ENCODE measurements around the gene FBXL4.

Gene FBXL4

DNA sequence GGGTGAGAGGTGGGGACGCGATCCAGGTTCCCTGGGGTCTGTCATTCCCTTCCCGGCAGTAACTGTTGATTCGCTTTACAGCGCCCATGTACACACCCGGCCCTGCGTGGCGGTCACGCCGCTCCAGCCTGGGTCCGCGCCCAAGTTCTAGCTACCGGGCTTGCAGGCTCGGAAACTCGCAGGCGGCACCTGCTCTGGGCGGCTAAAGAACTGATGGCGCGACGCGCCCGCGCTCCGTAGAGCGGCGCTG, 114.8 kb downstream of the FBXL4 start:
- H3K9ac ChIP-seq (ENCODE audit: low read length), result peak overlapping the region; percentile 51

GRCh38 chr6:98832284-98833056, 115.3 kb downstream of the FBXL4 start:
- DNase-seq, result peak; percentile 67
- no peak overlapping the region for H3K27ac ChIP-seq (ENCODE audit: low read length, poor library complexity, severe bottlenecking)

More for the DNA sequence above, 114.8 kb downstream of the FBXL4 start:
- Histone ChIP-seq H3K27me3 (ENCODE audit: control insufficient read depth in 1 of 2, insufficient read depth in 1 of 2, low read length in 2 of 2) (peaks cover 82 to 86% of the 10 kb centered on the region in 2 experiments), H4K91ac (ENCODE audit: low read length) (no peak overlapping the region), H3K23ac (ENCODE audit: low read length in 2 of 2) (no peak overlapping the region), H3K14ac (ENCODE audit: low read length in 2 of 2) (no peak overlapping the region), H3K18ac (ENCODE audit: low read depth in 1 of 2, low read length in 2 of 2) (no peak overlapping the region), H4K8ac (ENCODE audit: low read length) (no peak overlapping the region), H2BK12ac (ENCODE audit: low read length in 2 of 2) (no peak overlapping the region), H3K9me3 (ENCODE audit: control insufficient read depth, low read length) (no peaks in the 10 kb centered on the region), H2BK120ac (ENCODE audit: low read depth, low read length) (no peak overlapping the region), H3K36me3 (ENCODE audit: control insufficient read depth in 1 of 2, insufficient read depth in 2 of 2, low read depth in 1 of 2, low read length in 2 of 2) (no peaks in the 10 kb centered on the region), H3K4ac (ENCODE audit: low read depth in 1 of 2, low read length in 2 of 2) (no peak overlapping the region), H3K4me1 (ENCODE audit: control insufficient read depth, insufficient read depth, low read depth, low read length) (peaks cover 46% of the 10 kb centered on the region), H3K4me2 (ENCODE audit: low read length, poor library complexity, severe bottlenecking) (peak overlapping the region; percentile 97), H3K27ac (ENCODE audit: low read length, poor library complexity, severe bottlenecking) (no peak overlapping the region), H3K4me3 (ENCODE audit: insufficient read depth in 1 of 2, low read depth in 1 of 2, low read length in 2 of 2) (peak overlapping the region; percentile 37 to 75), H2AFZ (ENCODE audit: low read depth, low read length) (no peak overlapping the region), H3K79me1 (replicated peaks; ENCODE audit: low read length, poor library complexity, severe bottlenecking) (no peaks in the 10 kb centered on the region), H2BK5ac (ENCODE audit: low read depth, low read length, poor library complexity, severe bottlenecking) (no peak overlapping the region), H2BK15ac (ENCODE audit: low read depth, poor library complexity, severe bottlenecking) (no peak overlapping the region), H2AK5ac (ENCODE audit: low read length, severe bottlenecking) (no peak overlapping the region)
- 2% methylated on average over 26 of the region's 26 CpGs for WGBS
- no peak for DNase-seq

GRCh38 chr6:98831959-98832283, 115.8 kb downstream of the FBXL4 start:
- Histone ChIP-seq H3K14ac (ENCODE audit: low read length in 2 of 2) (no peak overlapping the region), H3K4ac (ENCODE audit: low read depth in 1 of 2, low read length in 2 of 2) (no peak overlapping the region), H4K91ac (ENCODE audit: low read length) (no peak overlapping the region), H2AK5ac (ENCODE audit: low read length, severe bottlenecking) (no peak overlapping the region), H2BK5ac (ENCODE audit: low read depth, low read length, poor library complexity, severe bottlenecking) (no peak overlapping the region), H3K23ac (ENCODE audit: low read length in 2 of 2) (no peak overlapping the region), H3K4me1 (ENCODE audit: control insufficient read depth, insufficient read depth, low read depth, low read length) (peaks cover 54% of the 10 kb centered on the region), H3K9ac (ENCODE audit: low read length) (peak overlapping the region; percentile 51), H2BK15ac (ENCODE audit: low read depth, poor library complexity, severe bottlenecking) (no peak overlapping the region), H3K9me3 (ENCODE audit: control insufficient read depth, low read length) (no peaks in the 10 kb centered on the region), H2BK120ac (ENCODE audit: low read depth, low read length) (no peak overlapping the region), H2AFZ (ENCODE audit: low read depth, low read length) (no peak overlapping the region), H4K8ac (ENCODE audit: low read length) (no peak overlapping the region), H3K18ac (ENCODE audit: low read depth in 1 of 2, low read length in 2 of 2) (no peak overlapping the region), H3K4me2 (ENCODE audit: low read length, poor library complexity, severe bottlenecking) (no peak overlapping the region), H3K27me3 (ENCODE audit: control insufficient read depth in 1 of 2, insufficient read depth in 1 of 2, low read length in 2 of 2) (peaks cover 82 to 88% of the 10 kb centered on the region in 2 experiments), H3K79me1 (replicated peaks; ENCODE audit: low read length, poor library complexity, severe bottlenecking) (no peaks in the 10 kb centered on the region), H3K4me3 (ENCODE audit: insufficient read depth in 1 of 2, low read depth in 1 of 2, low read length in 2 of 2) (peak overlapping the region in 1 of 2 experiments; percentile 75), H3K36me3 (ENCODE audit: control insufficient read depth in 1 of 2, insufficient read depth in 2 of 2, low read depth in 1 of 2, low read length in 2 of 2) (no peaks in the 10 kb centered on the region), H3K27ac (ENCODE audit: low read length, poor library complexity, severe bottlenecking) (no peak overlapping the region), H2BK12ac (ENCODE audit: low read length in 2 of 2) (no peak overlapping the region)
- WGBS, result 4% methylated on average over 6 of the region's 11 CpGs
- DNase-seq, result no peak

More at GRCh38 chr6:98832284-98833056, 115.3 kb downstream of the FBXL4 start:
- Histone ChIP-seq H3K4ac (ENCODE audit: low read depth in 1 of 2, low read length in 2 of 2) (no peak overlapping the region), H3K4me1 (ENCODE audit: control insufficient read depth, insufficient read depth, low read depth, low read length) (peaks cover 51% of the 10 kb centered on the region), H2BK15ac (ENCODE audit: low read depth, poor library complexity, severe bottlenecking) (no peak overlapping the region), H3K27me3 (ENCODE audit: control insufficient read depth in 1 of 2, insufficient read depth in 1 of 2, low read length in 2 of 2) (peaks cover 82 to 89% of the 10 kb centered on the region in 2 experiments), H4K91ac (ENCODE audit: low read length) (no peak overlapping the region), H3K23ac (ENCODE audit: low read length in 2 of 2) (no peak overlapping the region), H2AFZ (ENCODE audit: low read depth, low read length) (no peak overlapping the region), H2BK12ac (ENCODE audit: low read length in 2 of 2) (no peak overlapping the region), H2BK120ac (ENCODE audit: low read depth, low read length) (no peak overlapping the region), H4K8ac (ENCODE audit: low read length) (no peak overlapping the region), H2AK5ac (ENCODE audit: low read length, severe bottlenecking) (no peak overlapping the region), H3K4me3 (ENCODE audit: insufficient read depth in 1 of 2, low read depth in 1 of 2, low read length in 2 of 2) (peak overlapping the region; percentile 42 to 75), H3K9ac (ENCODE audit: low read length) (peak overlapping the region; percentile 51), H3K9me3 (ENCODE audit: control insufficient read depth, low read length) (no peaks in the 10 kb centered on the region), H2BK5ac (ENCODE audit: low read depth, low read length, poor library complexity, severe bottlenecking) (no peak overlapping the region), H3K18ac (ENCODE audit: low read depth in 1 of 2, low read length in 2 of 2) (no peak overlapping the region), H3K4me2 (ENCODE audit: low read length, poor library complexity, severe bottlenecking) (peak overlapping the region; percentile 97), H3K36me3 (ENCODE audit: control insufficient read depth in 1 of 2, insufficient read depth in 2 of 2, low read depth in 1 of 2, low read length in 2 of 2) (no peaks in the 10 kb centered on the region), H3K14ac (ENCODE audit: low read length in 2 of 2) (no peak overlapping the region), H3K79me1 (replicated peaks; ENCODE audit: low read length, poor library complexity, severe bottlenecking) (no peaks in the 10 kb centered on the region)
- WGBS, result under 1% methylated on average over 59 of the region's 59 CpGs

DNA sequence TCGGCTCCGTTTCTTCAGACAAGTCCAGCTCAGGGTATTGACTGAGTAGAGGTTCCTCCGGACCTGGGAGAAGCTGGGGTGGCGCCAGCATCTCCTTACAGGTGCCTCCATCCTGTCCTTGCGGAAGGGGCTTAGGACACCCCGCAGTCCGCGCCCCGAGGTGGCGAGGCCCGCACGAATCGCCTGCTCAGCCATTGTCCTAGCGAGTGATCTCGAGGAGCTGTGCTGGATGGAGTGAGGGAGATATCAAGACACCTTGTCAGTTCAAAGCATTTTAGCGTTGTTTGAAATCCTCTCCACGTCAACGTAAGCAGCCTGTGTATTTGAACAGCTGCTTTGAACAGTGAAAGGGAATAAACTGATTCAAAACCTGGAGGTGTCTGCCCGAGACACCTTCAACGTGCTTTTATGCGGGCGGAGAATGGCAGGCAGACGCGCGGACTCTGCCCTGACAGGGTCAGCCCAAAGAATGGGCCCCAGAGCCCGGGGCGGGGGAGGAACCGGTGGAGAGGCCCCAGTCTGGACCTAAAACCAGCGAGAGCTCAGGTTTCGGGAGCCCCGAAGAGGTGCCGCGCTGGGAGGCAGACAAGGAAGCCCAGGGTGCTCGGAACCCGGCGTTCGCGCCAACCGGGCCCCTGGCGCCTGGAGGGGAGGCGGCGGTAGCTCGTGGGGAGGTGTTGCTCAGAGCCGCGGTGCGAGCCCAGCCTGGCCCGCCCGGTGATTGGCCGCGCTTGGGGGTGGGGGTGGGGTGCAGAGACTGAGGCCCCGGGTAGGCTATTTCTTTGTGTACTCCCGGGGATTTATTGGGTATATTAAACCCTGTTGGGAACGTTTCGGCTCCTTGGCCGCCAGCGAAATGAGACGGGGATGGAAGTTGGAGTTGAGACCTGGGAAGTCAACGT, 116.4 kb downstream of the FBXL4 start:
- Histone ChIP-seq H3K79me1 (replicated peaks; ENCODE audit: low read length, poor library complexity, severe bottlenecking) (no peaks in the 10 kb centered on the region), H3K14ac (ENCODE audit: low read length in 2 of 2) (no peak overlapping the region), H3K4ac (ENCODE audit: low read depth in 1 of 2, low read length in 2 of 2) (no peak overlapping the region), H2BK15ac (ENCODE audit: low read depth, poor library complexity, severe bottlenecking) (no peak overlapping the region), H2BK5ac (ENCODE audit: low read depth, low read length, poor library complexity, severe bottlenecking) (no peak overlapping the region), H3K9ac (ENCODE audit: low read length) (no peak overlapping the region), H3K4me3 (ENCODE audit: insufficient read depth in 1 of 2, low read depth in 1 of 2, low read length in 2 of 2) (no peak overlapping the region), H4K8ac (ENCODE audit: low read length) (no peak overlapping the region), H3K23ac (ENCODE audit: low read length in 2 of 2) (peak overlapping the region in 1 of 2 experiments; percentile 23), H3K18ac (ENCODE audit: low read depth in 1 of 2, low read length in 2 of 2) (no peak overlapping the region), H2BK12ac (ENCODE audit: low read length in 2 of 2) (no peak overlapping the region), H3K27me3 (ENCODE audit: control insufficient read depth in 1 of 2, insufficient read depth in 1 of 2, low read length in 2 of 2) (peaks cover 82 to 88% of the 10 kb centered on the region in 2 experiments), H4K91ac (ENCODE audit: low read length) (no peak overlapping the region), H3K9me3 (ENCODE audit: control insufficient read depth, low read length) (no peaks in the 10 kb centered on the region), H3K4me1 (ENCODE audit: control insufficient read depth, insufficient read depth, low read depth, low read length) (peaks cover 54% of the 10 kb centered on the region), H3K36me3 (ENCODE audit: control insufficient read depth in 1 of 2, insufficient read depth in 2 of 2, low read depth in 1 of 2, low read length in 2 of 2) (no peaks in the 10 kb centered on the region), H2BK120ac (ENCODE audit: low read depth, low read length) (no peak overlapping the region), H2AK5ac (ENCODE audit: low read length, severe bottlenecking) (no peak overlapping the region), H3K27ac (ENCODE audit: low read length, poor library complexity, severe bottlenecking) (no peak overlapping the region), H2AFZ (ENCODE audit: low read depth, low read length) (no peak overlapping the region), H3K4me2 (ENCODE audit: low read length, poor library complexity, severe bottlenecking) (peak overlapping the region; percentile 40)
- DNase-seq, result no peak
- WGBS, result 2% methylated on average over 58 of the region's 58 CpGs
